ENCODE measurements around the gene USP6NL. TPM values are rescaled to one million over a fixed set of nuclear protein-coding genes. Genes with fewer than 3 reads are reported as not detected.

Gene USP6NL
- total and polyA plus RNA-seq, 2 of the 13 experiments (the other 11 are each of a cell fraction or from before 2014, with no cell fraction given): 10.5 to 22.9 TPM

GRCh38 chr10:11595395-11595692, 16.1 kb downstream of the USP6NL start (continued):
- TF ChIP-seq KIAA2018 (CRISPR knock-in tag; IDR thresholded peaks at IDR 0.05; ENCODE audit: borderline replicate concordance): no peak
- no peak for TF ChIP-seq GLMP (CRISPR knock-in tag; IDR thresholded peaks at IDR 0.05; ENCODE audit: borderline replicate concordance)
- TF ChIP-seq, protein P1, sequence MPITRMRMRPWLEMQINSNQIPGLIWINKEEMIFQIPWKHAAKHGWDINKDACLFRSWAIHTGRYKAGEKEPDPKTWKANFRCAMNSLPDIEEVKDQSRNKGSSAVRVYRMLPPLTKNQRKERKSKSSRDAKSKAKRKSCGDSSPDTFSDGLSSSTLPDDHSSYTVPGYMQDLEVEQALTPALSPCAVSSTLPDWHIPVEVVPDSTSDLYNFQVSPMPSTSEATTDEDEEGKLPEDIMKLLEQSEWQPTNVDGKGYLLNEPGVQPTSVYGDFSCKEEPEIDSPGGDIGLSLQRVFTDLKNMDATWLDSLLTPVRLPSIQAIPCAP (CRISPR knock-in tag; IDR thresholded peaks at IDR 0.05; ENCODE audit: low read depth): no peak
- TF ChIP-seq TFAP4 (IDR thresholded peaks at IDR 0.05; ENCODE audit: borderline replicate concordance, low read depth): peak; percentile 44; the same call in 1 of the 2 replicates
- TF ChIP-seq PCBP1 (IDR thresholded peaks at IDR 0.05; ENCODE audit: borderline replicate concordance, low read depth, low read length): no peak
- no peak for TF ChIP-seq ZKSCAN1 (IDR thresholded peaks at IDR 0.05; ENCODE audit: low read length)
- no peak for TF ChIP-seq NFATC3 (CRISPR knock-in tag; IDR thresholded peaks at IDR 0.05)
- TF ChIP-seq ZNF18 (CRISPR knock-in tag; IDR thresholded peaks at IDR 0.05; ENCODE audit: insufficient replicate concordance): no peak
- no peak for TF ChIP-seq DRAP1 (CRISPR knock-in tag; IDR thresholded peaks at IDR 0.05)
- TF ChIP-seq LRRFIP1 (CRISPR knock-in tag; conservative IDR thresholded peaks at IDR 0.05): no peak

Data from HepG2 (cell line).